Stimulated activated CD4-positive, alpha-beta T cell treated with anti-CD3 and anti-CD28 coated beads, Interleukin-4, amount 100 ng/mL, for 48 hours (primary cell): ENCODE results near the gene CDK5.
"Not testable (repeated sequence)": the region's sequence is repeated elsewhere in the genome, so short reads cannot be mapped to it uniquely, and the experiment has no call there.

Source experiments
- DNase-seq, 2 donors: peaks; one replicate each; pipeline ENCODE4 v3.0.0-alpha.2; 2020; ENCODE audit warnings: low read depth in 2 of 2

Gene CDK5

GRCh38 chr7:151057989-151058780 is 488 bp upstream of the CDK5 start:
- peak; percentile 95 for DNase-seq

DNA sequence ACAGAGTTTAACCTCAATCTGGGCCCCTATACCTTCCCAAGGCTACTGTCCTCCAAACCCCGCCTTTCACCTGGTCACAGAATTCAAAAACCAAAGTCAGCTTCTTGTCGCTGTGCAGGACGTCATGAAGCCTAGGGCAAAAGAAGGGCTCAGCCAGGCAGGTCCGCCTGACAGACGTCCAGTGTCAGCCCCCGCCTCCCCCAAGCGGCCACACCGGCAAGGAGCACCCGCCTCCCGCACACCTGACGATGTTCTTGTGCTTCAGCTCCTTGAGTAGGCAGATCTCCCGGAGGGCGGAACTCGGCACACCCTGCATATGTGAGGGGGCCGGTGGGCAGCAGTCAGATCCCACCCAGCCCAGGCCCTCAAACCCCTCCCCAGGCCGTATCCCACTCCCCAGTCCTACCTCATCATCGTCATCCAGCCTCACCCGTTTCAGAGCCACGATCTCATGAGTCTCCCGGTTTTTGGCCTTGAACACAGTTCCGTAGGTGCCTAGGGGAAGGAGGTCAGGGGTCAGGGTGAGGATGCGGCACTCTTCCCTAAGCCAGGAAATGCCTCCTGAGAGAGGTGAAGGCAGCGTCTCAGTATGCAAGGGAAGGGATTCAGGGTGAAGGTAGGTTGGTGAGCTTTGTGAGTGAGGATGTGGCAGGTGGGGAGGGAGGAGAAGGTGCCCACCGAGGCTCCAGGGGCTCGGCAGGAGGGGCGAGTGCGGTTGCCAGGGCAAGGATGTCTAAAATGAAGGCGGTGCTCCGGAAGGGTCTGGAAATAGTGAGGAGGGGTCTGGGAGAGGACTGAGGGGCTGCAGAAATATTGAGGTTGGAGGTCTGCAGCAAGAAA is 811 bp downstream of the CDK5 start:
- no peak for DNase-seq

GRCh38 chr7:151056283-151056665 is 1.4 kb downstream of the CDK5 start:
- no peak for DNase-seq

GRCh38 chr7:151053751-151054150 is 3.9 kb downstream of the CDK5 start:
- no peak for DNase-seq

- DNase-seq, result no peak
These were observed 4.6 kb downstream of the CDK5 start for GRCh38 chr7:151053096-151053495.

- DNase-seq, result peak in 1 of 2 donors; percentile 49
These were observed 6.6 kb downstream of the CDK5 start for GRCh38 chr7:151051108-151051507.

DNA sequence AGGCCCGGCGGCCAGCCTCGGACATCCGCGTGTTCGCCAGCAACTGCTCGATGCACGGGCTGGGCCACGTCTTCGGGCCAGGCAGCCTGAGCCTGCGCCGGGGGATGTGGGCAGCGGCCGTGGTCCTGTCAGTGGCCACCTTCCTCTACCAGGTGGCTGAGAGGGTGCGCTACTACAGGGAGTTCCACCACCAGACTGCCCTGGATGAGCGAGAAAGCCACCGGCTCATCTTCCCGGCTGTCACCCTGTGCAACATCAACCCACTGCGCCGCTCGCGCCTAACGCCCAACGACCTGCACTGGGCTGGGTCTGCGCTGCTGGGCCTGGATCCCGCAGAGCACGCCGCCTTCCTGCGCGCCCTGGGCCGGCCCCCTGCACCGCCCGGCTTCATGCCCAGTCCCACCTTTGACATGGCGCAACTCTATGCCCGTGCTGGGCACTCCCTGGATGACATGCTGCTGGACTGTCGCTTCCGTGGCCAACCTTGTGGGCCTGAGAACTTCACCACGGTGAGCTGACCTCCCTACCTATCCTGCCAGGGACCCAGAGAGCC is 8.7 kb downstream of the CDK5 start:
- no peak for DNase-seq

- no peak for DNase-seq
These were observed 9.5 kb downstream of the CDK5 start, which contains the start of gene ASIC3 for GRCh38 chr7:151047976-151048815. Gene ASIC3 (plus strand): TSS chr7:151048531. CDS start chr7:151048886, 355 bp downstream.

GRCh38 chr7:151046603-151047573 is 10.8 kb downstream of the CDK5 start:
- DNase-seq, result no peak

GRCh38 chr7:151045967-151046366 is 11.7 kb downstream of the CDK5 start:
- no peak for DNase-seq

GRCh38 chr7:151045262-151045661 is 12.4 kb downstream of the CDK5 start:
- DNase-seq, result no peak

- DNase-seq, result no peak
These were observed 13.7 kb downstream of the CDK5 start for GRCh38 chr7:151043959-151044358.

- not testable (repeated sequence) for DNase-seq
These were observed 14.2 kb downstream of the CDK5 start for GRCh38 chr7:151043449-151043848.

GRCh38 chr7:151040616-151041375 is 16.9 kb downstream of the CDK5 start:
- DNase-seq, result no peak

DNA sequence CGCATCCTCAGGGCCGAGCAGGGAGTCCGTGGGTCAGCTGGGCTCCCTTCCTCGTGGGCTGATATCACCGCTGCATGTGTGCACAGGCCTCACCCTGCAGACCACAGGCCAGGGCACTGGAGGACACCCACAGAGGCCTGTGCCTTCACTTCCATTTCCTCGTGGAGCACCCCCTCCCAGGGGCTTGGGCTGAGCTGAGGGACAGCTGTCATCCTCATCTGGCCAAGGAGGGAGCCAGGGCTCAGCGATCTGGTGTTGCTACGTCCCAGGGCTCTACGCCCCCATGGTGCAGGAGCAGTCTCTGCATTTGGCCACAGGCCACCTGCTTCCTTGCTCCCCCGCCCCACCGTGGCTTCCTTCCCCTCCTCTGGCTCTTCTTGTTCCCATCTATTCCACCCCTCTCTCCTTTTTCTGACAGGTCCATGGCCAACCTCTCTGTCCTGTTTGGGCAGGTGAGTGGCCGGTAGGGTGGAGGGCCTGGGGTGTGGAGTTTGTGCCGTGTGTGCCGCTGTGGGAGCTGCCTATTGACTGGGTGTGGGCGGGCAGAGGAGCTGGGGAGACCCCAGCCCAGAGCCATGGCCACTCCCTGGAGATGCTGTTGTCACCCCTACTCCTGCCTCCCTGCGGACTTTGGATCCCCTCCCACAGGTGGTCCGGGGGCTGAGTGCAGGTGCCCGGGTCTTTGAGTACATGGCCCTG is 17.7 kb downstream of the CDK5 start:
- DNase-seq, result no peak

GRCh38 chr7:151038951-151039849 is 18.5 kb downstream of the CDK5 start:
- DNase-seq, result peak; percentile 70 to 76

GRCh38 chr7:151035902-151036301 is 21.8 kb downstream of the CDK5 start:
- no peak for DNase-seq
